T-helper 9 cell (primary cell): ENCODE measurements around the gene CD247.

Experiments used
- DNase-seq: peaks from one replicate; pipeline ENCODE4 v3.0.0-alpha.2; 2020

The CD247 gene

DNA sequence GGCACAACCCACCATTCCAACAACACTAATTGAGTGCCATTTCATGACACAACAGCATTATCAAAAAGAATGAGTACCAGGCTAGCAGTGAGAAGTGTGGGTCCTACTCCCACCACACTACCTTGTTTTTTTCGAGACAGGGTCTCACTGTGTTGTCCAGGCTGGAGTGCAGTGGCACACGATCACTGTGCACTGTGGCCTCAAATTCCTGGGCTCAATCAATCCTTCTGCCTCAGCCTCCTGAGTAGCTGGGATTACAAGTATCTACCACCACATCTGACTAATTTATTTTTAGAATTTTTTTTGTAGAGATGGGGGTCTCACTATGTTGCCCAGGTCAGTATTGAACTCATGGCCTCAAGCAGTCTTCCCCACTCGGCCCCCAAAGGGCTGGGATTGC lies 30.7 kb downstream of the CD247 start:
- DNase-seq: no peak

GRCh38 chr1:167486090-167486824 lies 32.1 kb downstream of the CD247 start:
- DNase-seq: no peak

DNA sequence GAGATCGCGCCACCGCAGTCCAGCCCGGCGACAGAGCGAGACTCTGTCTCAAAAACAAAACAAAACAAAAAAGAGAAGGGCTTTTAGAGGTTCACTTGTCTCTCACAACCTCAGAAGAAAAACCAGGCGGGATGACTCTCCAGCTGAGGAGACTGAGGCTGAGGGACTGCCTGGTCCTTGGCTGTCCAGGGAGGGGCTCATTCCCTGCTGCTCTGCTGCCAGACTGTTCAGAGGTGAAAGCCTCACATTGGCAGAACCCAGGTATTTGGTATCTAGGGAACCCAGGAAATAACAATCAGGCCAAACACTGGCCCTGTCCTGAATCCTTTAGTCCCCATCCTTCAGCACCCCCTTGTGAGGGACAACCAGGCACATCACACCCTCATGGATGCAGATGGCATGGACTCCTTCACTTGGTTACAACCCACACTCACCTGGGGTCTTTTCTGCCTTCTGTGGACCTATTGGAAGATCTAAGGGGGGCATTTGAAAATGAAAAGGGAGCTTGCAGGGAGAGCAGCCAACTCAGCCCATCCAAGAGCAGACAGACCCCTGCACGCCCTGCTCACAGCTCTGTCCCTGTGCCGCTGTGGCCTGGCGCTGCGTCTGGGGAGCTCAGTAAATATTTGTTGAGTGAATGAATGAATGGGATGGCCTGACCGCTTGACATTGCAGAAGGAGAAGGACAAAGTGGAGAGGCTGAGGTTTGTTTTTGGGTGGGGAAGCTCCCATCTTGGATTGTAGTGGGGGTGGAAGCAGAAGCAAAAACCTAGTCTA lies 33.4 kb downstream of the CD247 start:
- DNase-seq: no peak

DNA sequence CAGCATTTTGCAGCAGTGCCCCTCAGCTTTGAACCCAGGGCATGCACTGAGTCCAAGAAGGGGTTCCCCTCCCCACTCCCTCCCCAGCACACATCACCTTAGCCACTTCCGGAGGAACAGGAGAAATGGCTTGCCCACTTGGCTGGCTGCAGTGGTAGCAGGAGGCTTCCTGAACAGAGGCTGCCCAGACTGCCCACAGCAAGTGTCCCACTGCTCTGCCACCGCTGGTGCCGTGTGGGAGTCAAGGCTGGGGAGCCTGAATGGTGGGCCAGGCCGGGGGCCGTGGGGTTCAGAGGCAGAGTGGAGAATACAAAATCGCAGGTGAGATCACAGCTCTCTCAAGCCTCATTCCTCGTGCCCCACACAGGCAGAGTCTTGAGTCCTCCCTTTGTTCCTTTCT lies 34.5 kb downstream of the CD247 start:
- DNase-seq: no peak

- no peak for DNase-seq
Measured at GRCh38 chr1:167482184-167482583, 36.1 kb downstream of the CD247 start.

GRCh38 chr1:167479331-167479979 lies 38.9 kb downstream of the CD247 start:
- no peak for DNase-seq

DNA sequence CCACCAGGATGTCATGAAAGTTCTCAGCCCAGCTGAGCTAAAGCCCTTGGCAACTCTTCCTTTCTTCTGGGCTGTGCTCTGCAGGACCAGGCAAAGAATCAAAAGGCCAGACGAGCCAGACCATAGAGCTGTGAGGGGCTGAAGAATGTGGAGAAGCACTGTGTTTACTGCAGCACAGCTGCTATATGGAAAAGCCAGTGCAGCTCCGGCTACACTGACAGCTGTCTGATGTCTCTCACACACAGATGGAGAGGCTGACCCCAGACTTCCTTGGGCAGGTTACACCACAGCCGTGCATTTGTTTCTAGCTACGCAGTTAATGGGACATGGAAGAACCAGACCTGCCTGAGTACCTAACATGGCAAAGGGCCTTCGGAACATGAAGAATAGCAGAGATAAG lies 40.3 kb downstream of the CD247 start:
- no peak for DNase-seq

DNA sequence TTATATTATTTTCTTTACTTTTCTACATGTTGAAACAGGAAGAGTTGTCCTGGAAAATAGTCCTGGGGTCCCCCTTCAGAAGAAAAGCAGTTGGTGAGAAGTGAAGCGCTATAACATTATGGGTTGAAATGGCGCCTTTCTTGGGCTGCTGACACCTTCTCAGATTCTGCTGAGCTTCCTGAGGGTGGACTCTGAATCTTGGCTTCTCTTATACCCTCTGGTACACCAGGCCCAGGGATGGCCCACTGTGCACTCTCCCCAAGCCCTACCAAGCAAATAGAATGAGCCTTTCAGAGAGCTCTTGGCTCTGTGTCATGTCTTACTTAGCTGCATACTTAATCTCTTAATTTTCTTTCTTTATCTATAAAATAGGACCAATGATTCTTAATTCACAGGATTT lies 42.3 kb downstream of the CD247 start:
- no peak for DNase-seq

DNA sequence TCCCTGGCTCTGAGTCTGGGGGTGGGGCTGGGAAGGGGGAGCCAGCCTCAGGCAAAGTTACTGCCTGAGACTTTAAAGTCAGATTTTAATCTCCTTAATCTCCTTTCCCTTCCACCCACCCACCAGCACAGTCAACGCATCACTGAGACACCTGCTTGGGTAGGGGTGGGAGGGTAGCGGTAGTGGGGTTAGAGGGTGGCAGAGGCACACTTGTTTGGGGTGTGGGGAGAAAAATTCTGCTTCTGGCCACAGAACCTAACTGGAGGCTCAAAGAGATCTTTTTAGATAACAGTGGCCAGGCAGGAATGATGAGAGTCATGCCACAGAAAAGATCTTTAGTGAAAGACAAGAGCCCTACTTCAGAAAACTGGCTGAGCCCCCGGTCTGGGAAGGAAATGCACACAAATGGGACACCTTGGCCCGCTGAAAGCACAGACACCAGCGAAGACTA lies 44.1 kb downstream of the CD247 start:
- peak; percentile 41 for DNase-seq

DNA sequence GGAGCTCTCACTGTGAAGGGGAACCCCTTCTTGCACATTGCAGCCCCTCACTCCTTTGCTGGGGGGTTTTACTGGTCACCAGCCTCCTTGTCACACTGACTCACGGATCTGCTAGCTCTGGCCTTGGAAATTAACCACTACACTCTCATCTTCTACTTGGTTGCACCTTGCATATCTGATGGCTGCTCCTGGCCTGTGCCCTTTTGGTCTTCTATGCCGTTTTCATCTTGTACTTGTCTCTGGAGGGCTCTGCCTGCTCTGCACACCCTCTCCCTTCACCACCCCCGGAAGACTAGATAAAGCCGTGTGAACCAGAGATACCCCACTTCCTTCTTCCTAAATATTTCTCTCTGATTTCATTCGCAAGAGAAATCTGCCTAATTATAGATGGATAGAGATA lies 44.6 kb downstream of the CD247 start:
- no peak for DNase-seq

DNA sequence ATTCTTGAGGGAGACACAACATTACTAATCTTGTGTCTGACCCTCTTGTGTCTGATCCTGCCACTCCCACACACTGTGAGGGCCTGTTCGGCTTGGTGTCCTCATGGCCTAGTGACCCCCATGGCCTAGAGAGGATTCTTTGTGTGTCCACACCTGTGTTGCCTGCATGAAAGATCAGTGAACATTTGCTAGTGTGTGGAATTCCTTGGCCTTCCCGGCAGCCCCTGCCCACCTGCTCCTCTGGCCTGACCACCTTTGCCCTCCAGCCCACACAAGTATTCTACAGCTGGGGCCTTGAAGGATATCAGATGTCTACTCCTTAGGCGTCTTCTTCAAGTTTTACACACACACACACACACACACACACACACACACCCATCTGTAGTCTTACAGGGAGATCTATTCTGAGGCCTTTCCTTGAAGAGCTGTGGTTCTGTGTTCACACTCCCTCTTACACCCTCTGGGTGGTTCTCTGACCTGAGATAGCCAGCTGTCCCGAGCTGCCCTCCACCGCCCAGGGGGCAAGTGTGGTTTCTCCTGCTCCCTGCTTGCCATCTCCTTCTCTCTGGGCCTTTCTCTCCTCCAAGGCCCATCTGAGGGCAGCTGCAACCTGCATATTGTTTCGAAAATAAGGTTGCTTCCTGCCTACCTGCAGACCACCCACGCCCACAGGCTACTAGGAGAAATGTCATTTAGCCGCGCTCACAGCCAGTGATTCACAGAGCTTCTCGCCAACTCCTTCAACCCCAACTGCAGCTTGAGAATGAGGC lies 45.4 kb downstream of the CD247 start:
- DNase-seq: no peak

DNA sequence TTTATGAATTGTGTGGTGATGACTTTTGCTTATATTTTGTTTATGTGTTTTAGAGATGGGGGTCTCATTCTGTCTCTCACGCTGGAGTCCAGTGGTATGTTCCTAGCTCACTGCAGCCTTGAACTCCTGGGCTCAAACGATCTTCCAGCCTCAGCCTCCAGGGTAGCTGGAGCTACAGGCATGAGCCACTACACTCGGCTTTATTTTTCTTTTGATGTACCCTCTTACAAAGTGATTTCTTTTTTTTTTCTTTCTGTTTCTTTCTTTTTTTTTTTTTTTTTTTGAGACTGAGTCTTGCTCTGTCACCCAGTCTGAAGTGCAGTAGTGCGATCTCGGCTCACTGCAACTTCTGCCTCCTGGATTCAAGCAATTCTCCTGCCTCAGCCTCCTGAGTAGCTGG lies 46.8 kb downstream of the CD247 start:
- DNase-seq: no peak

DNA sequence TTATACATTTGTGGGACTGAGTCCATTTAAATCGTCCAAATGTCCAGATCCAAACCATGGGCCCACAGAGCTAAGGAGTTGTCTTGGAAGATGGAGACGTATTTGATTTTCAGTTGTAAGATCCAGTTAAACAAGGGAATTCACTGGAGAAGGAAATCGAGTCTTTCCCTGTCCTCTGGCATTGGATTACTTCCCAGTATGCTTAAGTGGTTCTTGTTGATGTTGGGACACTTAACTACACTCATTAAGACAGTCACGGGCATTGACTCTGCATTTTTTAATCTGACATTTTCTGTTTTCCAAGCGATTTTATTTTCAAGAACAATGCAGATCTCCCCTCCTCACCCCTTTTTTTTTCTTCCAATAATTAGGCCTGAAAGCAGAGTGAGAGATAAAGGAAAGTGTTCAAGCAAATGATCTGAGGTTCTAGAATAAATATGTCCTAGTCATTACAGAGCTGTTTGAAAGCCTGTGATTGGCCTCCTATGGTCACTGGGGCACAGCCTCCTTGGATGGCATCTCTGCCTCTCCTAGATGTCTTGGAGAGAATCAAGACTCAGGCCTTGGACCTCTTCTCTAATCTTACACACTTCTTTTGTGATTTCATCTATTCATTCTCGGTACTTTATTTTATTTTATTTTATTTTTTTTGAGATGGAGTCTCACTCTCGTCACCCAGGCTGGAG lies 48.9 kb downstream of the CD247 start:
- no peak for DNase-seq

DNA sequence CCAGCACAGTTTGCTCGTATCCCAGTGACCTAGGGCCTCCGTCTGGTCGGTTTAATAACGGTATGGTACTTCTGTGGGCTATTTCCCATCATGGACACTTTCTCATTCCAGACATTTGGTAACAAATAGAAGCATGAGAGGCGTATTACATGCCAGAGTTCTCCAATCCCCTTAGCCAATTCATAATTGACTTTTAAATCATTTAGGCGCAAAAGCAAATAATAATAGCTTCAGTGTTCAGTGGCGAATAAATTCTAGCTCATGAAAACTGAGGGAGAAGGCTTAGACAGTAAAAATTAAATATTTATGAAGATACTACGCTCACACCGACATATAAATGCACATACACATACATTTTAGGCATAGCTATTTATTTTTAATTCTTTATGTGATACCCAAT lies 50.6 kb downstream of the CD247 start:
- no peak for DNase-seq

DNA sequence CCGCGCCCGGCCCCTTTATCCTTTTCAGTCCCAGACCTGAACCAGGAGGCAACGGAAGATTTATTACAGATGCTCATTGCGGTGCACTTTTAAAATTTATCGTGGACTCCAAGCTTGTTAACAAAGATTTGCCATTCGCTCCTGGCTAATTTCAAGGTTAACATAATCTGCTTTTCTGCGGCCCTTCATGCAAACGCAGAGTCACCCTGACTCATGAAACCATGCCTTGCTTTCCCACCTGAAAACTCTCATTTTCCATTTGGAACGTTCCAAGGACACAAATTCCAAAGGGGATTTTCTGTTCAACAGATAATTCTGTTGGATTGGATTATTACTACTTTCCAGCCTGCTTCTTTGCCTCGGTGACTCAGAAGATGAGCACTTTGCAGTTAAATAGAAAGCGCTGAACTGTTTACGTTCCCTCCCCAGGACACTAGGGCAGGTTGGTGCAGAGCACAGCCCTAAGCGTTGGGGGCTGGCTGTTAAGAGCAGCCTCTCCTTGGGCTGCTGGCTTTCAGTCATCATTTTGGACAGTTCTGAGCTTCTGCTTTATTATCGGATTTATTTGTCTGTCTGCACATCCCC lies 51.1 kb downstream of the CD247 start:
- no peak for DNase-seq

GRCh38 chr1:167465743-167466142 lies 52.6 kb downstream of the CD247 start:
- no peak for DNase-seq

GRCh38 chr1:167465018-167465417 lies 53.3 kb downstream of the CD247 start:
- no peak for DNase-seq

DNA sequence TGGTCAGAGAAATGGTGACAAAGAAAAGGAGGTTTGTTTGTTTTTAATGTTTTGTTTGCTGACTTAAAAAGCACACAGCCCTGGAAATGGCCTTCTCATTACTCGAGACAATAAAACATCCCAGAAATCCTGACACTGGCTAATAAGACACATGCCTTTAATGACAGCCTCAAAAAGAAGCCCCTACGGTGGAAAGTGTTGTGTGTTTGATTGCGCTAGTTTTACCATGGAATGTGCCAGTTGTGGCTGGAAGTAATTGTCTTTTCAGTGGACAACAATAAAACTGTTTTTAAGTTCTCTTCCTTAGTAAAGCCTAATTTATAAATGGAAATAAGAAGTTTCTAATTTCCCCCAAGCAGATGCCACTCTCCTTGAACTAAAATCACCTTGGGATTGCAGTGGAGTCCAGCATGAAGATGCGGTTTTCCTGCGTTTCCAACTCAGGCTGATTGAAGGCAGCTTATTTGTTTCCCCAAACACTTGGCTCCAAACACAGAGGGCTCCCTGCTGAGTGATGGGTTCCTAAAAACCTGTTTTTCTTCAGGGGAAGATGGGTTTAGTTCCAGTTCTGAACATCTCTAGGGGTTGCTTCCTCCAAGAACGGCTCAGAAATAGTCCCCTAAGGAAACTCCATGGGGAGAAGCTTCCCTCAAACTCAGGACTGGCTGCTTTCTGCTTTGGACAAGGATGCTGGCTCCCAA lies 54.3 kb downstream of the CD247 start:
- no peak for DNase-seq

DNA sequence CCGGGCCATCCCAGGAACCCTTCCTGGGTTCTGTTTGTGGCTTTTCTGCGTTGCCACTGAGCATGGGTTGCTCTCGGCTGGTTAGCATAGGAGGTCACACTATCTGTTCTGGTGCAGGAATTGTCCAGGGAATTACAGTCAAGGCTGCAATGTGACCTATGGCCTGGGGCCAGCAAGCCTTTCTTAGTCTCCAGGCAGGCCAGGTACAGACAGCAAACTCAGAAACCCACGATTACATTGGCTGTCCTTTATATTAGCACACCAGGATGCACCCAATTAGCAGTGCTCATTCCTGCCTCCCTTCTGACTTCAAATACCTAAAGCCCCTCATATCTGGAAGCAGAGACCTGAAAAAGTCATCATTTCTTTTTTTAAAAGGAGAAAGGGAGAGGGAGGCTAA lies 55.2 kb downstream of the CD247 start:
- DNase-seq: no peak

GRCh38 chr1:167462341-167462740 lies 56.0 kb downstream of the CD247 start:
- DNase-seq: no peak

- peak; percentile 30 for DNase-seq
Measured at GRCh38 chr1:167460836-167461235, 57.5 kb downstream of the CD247 start.
